Activated T-helper 1 cell treated with anti-CD3 and anti-CD28 coated beads, Interleukin-12 subunit alpha, Interleukin-12 subunit beta, Interleukin-2, Interleukin-4 antibody, amounts not matched to agents 30 ng/mL and 10 ng/mL and 1 ng/mL, durations not matched to agents 14 hours and 24 hours and 36 hours (primary cell): ENCODE data around the gene GLIS1. TPM values are rescaled to one million over a fixed set of nuclear protein-coding genes. Genes with fewer than 3 reads are reported as not detected.

Source experiments
- DNase-seq: peaks from one replicate; pipeline ENCODE4 v3.0.0; 2021; ENCODE audit warnings: low spot score
- H3K27ac Mint-ChIP-seq: one replicate; pipeline ENCODE4 v1.8.0; 2021; ENCODE audit warnings: mild to moderate bottlenecking, mixed read lengths
- H3K27me3 Mint-ChIP-seq: one replicate; pipeline ENCODE4 v1.8.0; 2022; ENCODE audit warnings: mild to moderate bottlenecking, moderate library complexity, mixed read lengths; ENCODE audit not compliant: insufficient read depth
- H3K36me3 Mint-ChIP-seq: one replicate; pipeline ENCODE4 v1.8.0; 2021; ENCODE audit warnings: low read depth, mixed read lengths
- H3K4me1 Mint-ChIP-seq: one replicate; pipeline ENCODE4 v1.8.0; 2021; ENCODE audit warnings: low read depth, mixed read lengths
- H3K4me3 Mint-ChIP-seq: one replicate; pipeline ENCODE4 v1.8.0; 2021; ENCODE audit warnings: mild to moderate bottlenecking, moderate library complexity, mixed read lengths
- H3K9me3 Mint-ChIP-seq: one replicate; pipeline ENCODE4 v1.8.0; 2021; ENCODE audit warnings: mixed read lengths
- intact Hi-C: fragments of 100-400 bp; cut with micrococcal nuclease; formaldehyde crosslinking; loops from one replicate; pipeline ENCODE4 v1.15.1; 2024
- total RNA-seq: library from RNA; stranded (reverse); gene quantifications from 2 replicates; pipeline ENCODE4 v1.2.3, GENCODE V29; 2022

The GLIS1 gene
- total RNA-seq, 1 donor from 2014 or later: 0.05 TPM

DNA sequence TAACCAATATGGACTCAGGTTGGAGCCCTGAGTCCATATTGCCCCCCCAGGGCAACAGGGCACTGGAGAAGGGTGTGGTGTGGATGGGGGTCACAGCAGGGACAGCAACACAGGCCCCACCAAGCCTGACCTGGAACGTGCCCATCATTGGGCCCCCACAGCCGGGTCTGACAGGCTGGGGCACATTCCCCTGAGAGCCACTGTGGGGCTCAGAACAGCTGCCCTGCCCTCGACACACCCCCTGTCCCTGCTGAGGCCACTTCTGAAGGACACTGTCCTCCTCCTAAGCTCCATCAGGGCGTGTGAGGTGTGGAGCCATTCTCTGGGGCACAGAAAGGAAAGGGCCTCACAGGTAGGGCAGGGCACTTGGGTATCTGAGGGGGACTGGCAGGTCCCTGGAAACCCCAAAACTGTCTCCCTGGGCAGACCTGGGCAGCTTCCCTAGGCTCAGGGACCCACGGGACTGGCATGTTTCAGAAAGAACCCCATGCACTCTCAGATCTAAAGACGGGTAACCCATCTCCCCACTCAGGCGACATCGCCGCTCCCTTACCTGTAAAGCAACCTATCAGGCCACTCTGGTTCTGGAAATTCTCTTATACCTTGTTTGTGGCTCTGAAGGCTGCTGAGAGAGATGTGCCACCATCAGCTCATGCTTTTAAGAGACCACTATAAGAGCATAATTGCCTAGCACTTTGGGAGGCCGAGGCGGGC, 184.2 kb downstream of the GLIS1 start:
- H3K27ac Mint-ChIP-seq: no peak overlapping the region
- DNase-seq: no peak
- intact Hi-C loops: no loop called here
- no peaks in the 10 kb centered on the region for H3K9me3 Mint-ChIP-seq
- no peak overlapping the region for H3K4me3 Mint-ChIP-seq
- peaks cover 2% of the 10 kb centered on the region for H3K27me3 Mint-ChIP-seq
- no peaks in the 10 kb centered on the region for H3K4me1 Mint-ChIP-seq
- H3K36me3 Mint-ChIP-seq: no peaks in the 10 kb centered on the region

- H3K4me3 Mint-ChIP-seq: no peak overlapping the region
- peaks cover 2% of the 10 kb centered on the region for H3K27me3 Mint-ChIP-seq
- no peaks in the 10 kb centered on the region for H3K4me1 Mint-ChIP-seq
- no peak overlapping the region for H3K27ac Mint-ChIP-seq
- intact Hi-C loops: no loop called here
- no peaks in the 10 kb centered on the region for H3K36me3 Mint-ChIP-seq
- no peaks in the 10 kb centered on the region for H3K9me3 Mint-ChIP-seq
- no peak for DNase-seq
Measured at GRCh38 chr1:53553734-53554509, 185.0 kb downstream of the GLIS1 start.

DNA sequence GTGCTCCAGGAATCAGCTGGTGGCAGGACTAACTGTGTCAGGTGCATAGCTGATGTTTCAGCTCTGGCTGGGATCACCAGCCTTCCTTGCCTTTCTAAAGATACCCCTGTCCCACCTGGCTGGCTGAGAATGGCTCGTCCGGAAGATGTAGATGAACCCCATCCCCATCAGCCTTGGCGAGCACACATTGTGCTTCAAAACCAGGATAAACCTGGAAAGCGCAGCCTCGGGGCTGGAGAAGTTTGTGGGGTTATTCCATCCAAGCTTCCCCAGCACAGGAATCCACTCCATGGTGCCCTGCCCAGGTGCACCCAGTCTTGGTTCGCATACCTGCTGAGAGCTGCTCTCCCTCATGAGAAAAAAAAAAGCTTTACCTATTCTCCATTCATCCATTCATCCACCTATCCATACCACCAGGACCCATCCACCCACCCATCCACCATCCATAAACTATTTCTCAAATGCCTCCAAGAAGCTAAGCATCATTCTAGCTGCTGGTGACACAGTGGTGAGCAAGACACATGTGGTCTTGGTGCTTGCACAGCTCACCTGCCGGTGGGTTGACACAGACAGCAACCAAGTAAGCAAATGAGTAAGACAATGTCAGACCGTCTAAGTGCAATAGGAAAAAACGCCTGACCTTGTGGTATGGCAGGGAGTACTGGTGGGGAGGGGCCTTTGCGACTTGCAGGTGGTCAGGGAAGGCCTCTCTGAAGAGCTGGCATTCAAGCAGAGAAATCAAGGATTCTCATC, 185.8 kb downstream of the GLIS1 start:
- Mint-ChIP-seq H3K27me3 (peaks cover 2% of the 10 kb centered on the region), H3K4me1 (no peaks in the 10 kb centered on the region), H3K27ac (no peak overlapping the region), H3K36me3 (no peaks in the 10 kb centered on the region), H3K4me3 (no peak overlapping the region), H3K9me3 (no peaks in the 10 kb centered on the region)
- DNase-seq: no peak
- intact Hi-C loops: no loop called here

DNA sequence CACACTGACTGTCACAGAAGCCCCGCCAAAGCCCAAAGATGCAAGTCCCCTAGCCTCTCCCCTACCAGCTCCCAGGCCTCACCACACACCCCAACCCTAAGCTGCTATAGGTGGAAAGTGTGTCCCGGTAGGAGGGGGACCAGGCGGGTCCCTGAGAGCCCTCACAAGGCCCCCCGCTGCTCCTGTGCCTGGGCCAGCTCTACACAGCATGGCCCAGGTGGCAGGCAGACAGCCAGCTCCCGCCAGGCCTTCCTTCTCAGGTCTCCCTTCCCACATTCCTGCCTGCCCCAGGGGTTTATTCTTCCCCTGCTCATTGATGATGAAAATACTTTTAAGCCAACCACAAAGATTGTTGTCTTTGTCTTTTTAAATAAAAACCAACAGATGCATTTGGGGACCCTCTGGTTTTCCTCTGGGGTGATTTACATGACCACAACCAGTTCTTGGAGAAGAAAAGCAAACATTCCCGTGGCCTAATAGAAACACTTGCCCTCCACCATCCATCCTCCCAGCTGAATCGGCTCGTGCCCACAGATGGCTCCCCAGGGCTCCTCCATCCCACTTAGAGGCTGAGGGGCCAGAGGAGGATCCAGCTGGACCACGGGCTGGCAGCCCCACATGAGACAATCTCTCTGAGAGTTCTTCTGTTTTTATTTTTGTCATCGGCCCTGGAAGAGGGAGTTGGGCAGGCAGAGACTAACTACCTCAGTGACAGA, 186.7 kb downstream of the GLIS1 start:
- intact Hi-C loops: no loop called here
- no peak overlapping the region for H3K4me3 Mint-ChIP-seq
- DNase-seq: no peak
- no peaks in the 10 kb centered on the region for H3K4me1 Mint-ChIP-seq
- no peaks in the 10 kb centered on the region for H3K9me3 Mint-ChIP-seq
- no peak overlapping the region for H3K27ac Mint-ChIP-seq
- H3K27me3 Mint-ChIP-seq: peaks cover 2% of the 10 kb centered on the region
- H3K36me3 Mint-ChIP-seq: no peaks in the 10 kb centered on the region

- H3K4me1 Mint-ChIP-seq: no peaks in the 10 kb centered on the region
- no peak for DNase-seq
- intact Hi-C loops: no loop called here
Measured at GRCh38 chr1:53551428-53551995, 187.5 kb downstream of the GLIS1 start.

DNA sequence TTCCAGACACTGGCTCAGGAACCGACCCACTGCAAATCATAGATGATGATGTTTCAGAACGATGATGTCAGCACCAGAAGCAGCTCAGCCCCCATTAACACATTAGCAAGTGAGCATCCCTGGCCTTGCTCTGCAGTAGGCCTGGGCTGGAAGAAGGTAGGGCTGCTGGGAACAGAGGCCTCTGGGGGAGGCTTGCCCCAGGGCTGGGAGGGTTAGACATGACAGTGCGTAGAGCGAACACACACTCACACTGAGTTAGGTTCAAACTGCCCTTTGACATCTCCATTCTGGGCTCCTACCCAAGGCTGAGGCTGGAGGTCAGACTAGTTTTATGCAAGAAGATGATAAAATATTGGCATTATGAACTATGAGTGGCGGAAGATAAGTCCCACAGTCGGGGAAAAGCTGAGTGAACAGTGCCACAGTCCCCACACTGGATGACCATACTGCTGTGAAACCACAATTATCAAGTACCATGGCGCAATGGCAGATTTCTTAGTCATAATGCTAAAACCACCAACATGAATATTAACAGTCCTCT, 188.7 kb downstream of the GLIS1 start:
- intact Hi-C loops: no loop called here
- Mint-ChIP-seq H3K36me3 (no peaks in the 10 kb centered on the region), H3K4me1 (no peaks in the 10 kb centered on the region), H3K27ac (no peak overlapping the region), H3K4me3 (no peak overlapping the region), H3K9me3 (no peaks in the 10 kb centered on the region), H3K27me3 (peaks cover 2% of the 10 kb centered on the region)
- no peak for DNase-seq

More at GRCh38 chr1:53551428-53551995, 187.5 kb downstream of the GLIS1 start:
- H3K27me3 Mint-ChIP-seq: peaks cover 2% of the 10 kb centered on the region
- no peak overlapping the region for H3K4me3 Mint-ChIP-seq
- no peak overlapping the region for H3K27ac Mint-ChIP-seq
- no peaks in the 10 kb centered on the region for H3K36me3 Mint-ChIP-seq
- no peaks in the 10 kb centered on the region for H3K9me3 Mint-ChIP-seq

- Mint-ChIP-seq H3K27ac (no peak overlapping the region), H3K9me3 (no peaks in the 10 kb centered on the region), H3K4me1 (no peaks in the 10 kb centered on the region), H3K27me3 (peaks cover 2% of the 10 kb centered on the region), H3K36me3 (no peaks in the 10 kb centered on the region), H3K4me3 (no peak overlapping the region)
- intact Hi-C loops: no loop called here
- no peak for DNase-seq
Measured at GRCh38 chr1:53549781-53550180, 189.2 kb downstream of the GLIS1 start.

DNA sequence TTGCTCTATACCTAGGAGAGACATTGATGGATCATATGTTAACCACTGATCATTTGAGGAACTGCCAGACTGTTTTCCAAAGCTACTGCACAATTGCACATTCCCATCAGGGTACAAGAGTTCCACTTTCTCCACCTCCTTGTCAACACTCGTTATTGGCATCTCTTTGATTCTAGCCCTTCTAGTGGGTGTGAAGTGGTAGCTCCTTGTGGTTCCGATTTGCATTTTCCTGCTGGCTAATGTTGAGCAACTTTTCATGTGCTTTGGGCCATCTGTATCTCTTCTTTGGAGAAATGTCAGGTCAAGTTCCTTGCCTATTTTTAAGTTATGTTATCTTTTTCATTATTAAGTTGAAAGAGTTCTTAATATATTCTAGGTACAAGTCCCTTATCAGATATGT, 189.7 kb downstream of the GLIS1 start:
- no peaks in the 10 kb centered on the region for H3K36me3 Mint-ChIP-seq
- H3K9me3 Mint-ChIP-seq: no peaks in the 10 kb centered on the region
- no peak overlapping the region for H3K4me3 Mint-ChIP-seq
- no peaks in the 10 kb centered on the region for H3K4me1 Mint-ChIP-seq
- intact Hi-C loops: no loop called here
- peaks cover 2% of the 10 kb centered on the region for H3K27me3 Mint-ChIP-seq
- no peak overlapping the region for H3K27ac Mint-ChIP-seq
- DNase-seq: no peak

- H3K27me3 Mint-ChIP-seq: no peaks in the 10 kb centered on the region
- H3K9me3 Mint-ChIP-seq: no peaks in the 10 kb centered on the region
- no peak overlapping the region for H3K27ac Mint-ChIP-seq
- no peaks in the 10 kb centered on the region for H3K36me3 Mint-ChIP-seq
- intact Hi-C loops: no loop called here
- no peak for DNase-seq
- no peaks in the 10 kb centered on the region for H3K4me1 Mint-ChIP-seq
- no peak overlapping the region for H3K4me3 Mint-ChIP-seq
Measured at GRCh38 chr1:53548031-53548491, 190.9 kb downstream of the GLIS1 start.

GRCh38 chr1:53547231-53547790, 191.7 kb downstream of the GLIS1 start:
- no peak for DNase-seq
- no peaks in the 10 kb centered on the region for H3K27me3 Mint-ChIP-seq
- H3K36me3 Mint-ChIP-seq: no peaks in the 10 kb centered on the region
- no peaks in the 10 kb centered on the region for H3K9me3 Mint-ChIP-seq
- no peak overlapping the region for H3K4me3 Mint-ChIP-seq
- intact Hi-C loops: no loop called here
- no peak overlapping the region for H3K27ac Mint-ChIP-seq
- H3K4me1 Mint-ChIP-seq: no peaks in the 10 kb centered on the region

DNA sequence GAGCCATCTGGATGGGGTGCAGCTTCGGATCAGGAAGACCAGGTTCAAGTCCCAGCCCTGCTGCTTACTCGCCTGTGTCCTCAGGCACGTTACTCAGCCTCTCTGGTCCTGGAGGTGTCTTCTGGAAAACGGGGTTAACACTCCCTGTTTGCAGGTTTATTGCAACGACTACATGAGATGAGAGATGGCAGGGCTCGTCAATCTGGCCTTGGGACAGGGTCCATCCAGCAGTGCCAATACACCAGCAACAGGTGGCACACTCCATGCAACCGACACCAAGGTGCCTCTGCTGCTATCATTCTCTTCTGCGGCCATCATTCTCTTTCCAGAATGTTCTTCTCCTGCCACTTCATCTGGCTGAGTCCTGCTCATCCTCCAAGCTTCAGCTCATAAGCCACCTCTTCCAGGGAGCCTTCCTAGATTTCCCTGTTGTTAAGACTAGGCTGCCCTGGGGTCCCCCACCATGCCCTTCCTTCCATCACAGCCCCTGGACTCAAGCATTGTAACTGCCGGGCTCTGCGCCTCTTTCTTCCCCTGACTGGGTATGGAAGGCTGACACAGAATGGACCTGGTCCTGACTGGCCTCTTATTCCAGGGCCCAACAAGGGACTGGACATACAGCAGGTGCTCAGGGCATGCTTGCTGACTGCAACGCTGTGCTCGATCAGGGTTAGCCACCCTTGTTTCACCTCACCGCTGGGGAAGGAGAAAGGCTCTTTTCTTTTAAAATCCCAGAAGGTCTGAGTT, 192.4 kb downstream of the GLIS1 start:
- Mint-ChIP-seq H3K27ac (no peak overlapping the region), H3K27me3 (no peaks in the 10 kb centered on the region), H3K4me3 (no peak overlapping the region), H3K36me3 (no peaks in the 10 kb centered on the region), H3K4me1 (no peaks in the 10 kb centered on the region), H3K9me3 (no peaks in the 10 kb centered on the region)
- intact Hi-C loops: no loop called here
- DNase-seq: no peak
